ELF-1 (cell line): ENCODE measurements around the gene TMEM109.

Experiments
- DNase-seq: peaks from one replicate; pipeline ENCODE4 v3.0.0-alpha.2; 2016; ENCODE audit warnings: low read depth, low spot score

Gene TMEM109

DNA sequence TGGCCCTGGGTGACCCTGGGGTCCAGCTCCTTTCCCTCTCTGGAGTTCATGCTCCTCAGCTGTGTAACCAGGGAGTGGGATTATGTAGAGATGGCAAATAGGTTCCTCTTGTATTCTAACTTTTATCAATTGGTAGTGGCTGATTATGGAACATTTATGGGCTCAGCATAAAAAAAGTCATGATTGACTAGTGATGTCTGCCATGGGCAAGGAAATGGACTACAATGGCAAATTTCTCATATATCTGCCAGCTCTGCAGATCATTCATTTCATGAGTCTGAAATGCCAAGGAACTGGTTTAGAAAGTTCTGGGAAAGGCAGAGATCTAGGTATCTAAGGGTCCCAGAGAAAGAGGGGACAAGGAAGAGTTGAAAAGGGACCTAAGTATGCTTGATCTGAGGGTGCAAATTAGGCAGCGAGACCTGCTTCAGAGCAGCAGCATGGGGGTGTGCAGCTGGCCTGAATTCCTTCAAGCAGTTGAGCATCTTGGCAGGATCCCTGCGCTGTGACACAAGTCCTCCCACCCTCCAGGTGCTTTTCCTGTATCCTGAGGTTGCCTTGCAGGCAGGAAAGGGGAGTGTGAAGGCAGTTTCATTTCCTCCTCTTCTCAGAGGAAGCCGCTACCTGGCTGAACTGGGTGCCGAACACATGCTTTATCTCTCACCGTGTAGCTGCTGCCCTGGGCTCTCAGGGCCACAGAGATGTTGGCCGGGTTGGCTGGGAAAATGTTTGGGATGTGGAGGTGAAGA lies 27.6 kb downstream of the TMEM109 start:
- peak; percentile 21 for DNase-seq

DNA sequence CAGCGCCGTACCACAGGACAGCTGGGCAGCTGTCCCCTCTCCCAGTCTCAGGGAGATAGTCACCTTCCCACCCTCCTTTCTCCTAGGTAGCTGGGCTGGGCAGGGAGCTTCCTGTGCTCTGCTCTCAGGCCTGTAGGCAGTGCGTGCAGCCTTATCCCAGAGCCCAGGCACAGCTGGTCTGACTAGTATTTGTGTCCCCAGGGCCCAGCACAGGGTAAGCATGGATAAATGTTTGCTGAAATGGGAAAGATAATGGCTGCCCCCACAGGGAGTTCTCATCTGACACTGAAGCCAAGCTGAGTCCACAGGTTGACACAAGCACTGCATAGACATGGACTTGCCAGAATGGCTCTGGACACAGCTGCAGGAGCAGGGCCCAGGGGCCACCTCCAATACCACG lies 28.3 kb downstream of the TMEM109 start:
- peak; percentile 75 for DNase-seq

DNA sequence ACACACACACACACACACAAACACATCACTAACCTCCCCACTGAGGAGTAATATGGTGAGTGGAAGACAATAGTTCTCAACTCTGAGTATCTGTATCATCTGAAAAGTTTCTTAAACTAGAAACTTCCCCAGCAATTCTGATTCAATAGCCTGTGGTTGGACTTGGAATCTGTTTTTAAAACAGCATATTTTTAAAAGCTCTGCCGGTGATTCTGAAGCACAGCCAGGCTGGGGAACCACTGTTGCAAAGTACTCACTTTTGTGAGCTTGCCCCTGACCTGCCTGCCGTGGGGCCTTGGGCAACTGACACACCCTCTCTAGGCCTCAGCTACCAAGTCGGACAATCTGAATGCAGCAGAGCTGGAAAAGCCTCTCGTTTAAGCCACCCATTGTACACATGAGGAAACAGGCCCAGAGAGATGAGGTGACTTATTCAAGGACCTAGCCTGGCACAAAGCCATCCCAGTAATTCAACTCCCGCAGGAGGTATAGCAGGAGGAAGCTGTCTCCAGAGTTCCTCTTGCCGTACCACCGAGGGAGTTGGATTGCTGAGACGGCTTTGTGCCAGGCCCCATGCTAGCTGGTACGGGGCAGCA lies 29.1 kb downstream of the TMEM109 start:
- peak; percentile 31 for DNase-seq

DNA sequence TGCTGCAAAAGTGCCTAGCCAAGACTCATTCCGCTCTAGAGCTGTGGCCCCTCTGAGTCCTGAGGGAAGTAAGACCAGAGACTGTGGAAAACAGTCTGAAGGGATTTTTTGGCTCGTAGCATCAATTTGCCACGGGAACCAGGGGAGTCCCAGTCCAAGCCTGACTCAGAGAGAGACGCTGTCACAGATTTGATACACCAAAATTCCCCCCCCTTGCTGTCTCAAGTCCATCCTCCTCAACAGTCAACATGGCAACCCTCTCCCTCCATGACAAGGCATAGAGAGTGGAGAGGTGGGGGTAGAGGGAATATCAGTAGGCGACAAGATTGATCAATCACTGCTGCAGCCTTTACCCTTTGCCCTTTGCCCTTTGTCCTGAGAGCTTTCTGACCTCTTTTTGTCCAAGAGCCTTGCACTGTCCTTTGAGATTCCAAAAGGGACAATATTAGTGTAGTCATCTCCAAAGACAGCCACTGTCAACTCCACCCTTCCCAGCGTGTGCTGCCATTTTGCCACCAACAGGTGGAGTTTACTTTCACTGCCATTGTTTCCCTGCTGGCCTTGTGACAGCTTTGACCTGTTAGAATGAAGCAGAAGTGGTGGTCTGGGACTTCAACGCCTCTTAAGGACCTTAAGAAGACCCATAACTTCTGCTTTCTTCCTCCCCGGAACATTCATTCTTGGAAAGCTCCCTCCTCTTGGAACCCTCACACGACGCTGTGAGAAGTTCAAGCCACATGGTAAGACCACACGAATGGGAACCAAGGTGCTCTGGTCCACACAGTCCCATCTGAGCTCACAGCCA lies 30.7 kb downstream of the TMEM109 start:
- peak; percentile 24 for DNase-seq

DNA sequence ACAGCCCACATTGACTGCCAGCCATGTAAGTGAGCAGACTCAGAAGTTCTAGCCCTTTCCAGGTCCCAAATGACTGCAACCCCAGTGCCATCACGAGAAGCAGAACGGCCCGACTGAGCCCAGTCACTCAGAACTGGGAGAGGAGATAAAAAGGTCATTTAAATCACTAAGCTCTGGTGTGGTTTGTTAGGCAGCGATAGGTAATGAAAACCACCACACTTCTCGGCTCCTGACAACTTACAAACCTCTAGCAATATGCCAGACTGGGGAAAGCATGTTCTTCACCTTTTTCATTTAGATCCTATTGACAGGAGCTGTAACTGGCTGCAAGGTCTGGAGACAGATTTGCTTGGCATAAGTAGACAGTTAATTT lies 31.3 kb downstream of the TMEM109 start:
- DNase-seq = no peak

DNA sequence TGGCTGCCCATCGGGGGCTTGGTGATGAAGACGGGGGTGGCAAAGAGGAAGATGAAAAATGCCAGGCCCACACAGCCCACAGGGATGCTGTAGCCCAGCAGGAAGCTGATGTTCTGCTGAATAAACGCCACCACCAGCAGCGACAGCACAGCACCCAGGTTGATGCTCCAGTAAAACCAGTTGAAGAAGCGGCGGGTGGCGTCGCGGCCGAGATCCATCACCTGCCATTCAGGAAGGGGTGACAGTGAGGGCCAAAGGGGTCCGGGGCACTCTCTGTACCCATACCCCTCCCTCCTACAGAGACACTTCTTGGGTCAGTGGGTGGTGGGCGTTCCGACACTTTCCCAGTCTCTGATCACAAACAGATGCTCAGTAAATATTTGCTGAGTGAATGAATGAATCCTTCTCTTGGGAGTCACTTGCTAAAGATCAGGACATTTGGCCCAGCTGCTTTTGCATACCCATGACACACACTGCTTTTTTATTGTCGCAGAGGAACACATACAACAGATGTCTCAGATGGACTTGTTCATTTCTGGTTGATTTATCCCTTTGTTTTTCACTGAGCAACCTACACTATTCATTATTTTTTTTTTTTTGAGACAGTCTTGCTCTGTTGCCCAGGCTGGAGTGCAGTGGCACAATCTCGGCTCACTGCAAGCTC lies 32.8 kb downstream of the TMEM109 start:
- no peak for DNase-seq

DNA sequence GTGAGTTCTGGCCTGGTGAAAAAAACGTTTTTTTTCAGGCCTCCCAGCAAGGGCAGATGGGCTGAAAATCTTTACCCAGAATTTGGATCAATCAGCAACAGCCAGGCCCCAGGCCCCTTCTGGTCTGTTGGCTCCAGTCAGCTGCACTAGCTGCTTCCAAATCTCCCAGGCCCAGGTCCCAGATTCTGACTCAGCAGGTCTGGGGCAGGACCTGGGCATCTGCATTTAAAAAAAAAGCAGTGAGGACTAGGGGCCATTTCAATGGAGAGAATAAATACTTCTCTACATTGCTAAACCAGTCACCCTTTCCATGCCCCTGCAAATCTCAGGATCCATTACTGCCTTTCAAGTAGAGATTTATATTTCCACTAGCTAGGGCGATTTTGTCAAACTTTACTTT lies 33.7 kb downstream of the TMEM109 start:
- DNase-seq = no peak

DNA sequence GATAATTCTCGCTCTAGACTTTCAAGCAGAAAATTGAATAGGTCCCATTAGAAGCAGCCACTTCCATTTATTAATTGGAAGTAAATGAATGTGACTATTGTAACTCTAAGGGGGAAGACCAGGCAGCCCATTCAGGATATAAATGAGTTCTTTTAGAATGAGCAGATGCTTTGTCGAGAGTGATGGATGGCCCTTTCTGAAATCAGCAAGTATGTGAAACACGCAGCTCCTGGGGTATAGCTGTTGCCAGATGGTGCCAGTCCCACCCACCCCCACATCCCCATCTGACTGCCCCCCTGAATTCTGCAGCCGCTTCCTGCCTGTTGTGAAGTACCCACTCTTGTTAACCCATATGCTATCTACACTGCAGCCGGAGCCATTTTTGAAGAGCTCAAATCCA lies 34.3 kb downstream of the TMEM109 start:
- DNase-seq = no peak

DNA sequence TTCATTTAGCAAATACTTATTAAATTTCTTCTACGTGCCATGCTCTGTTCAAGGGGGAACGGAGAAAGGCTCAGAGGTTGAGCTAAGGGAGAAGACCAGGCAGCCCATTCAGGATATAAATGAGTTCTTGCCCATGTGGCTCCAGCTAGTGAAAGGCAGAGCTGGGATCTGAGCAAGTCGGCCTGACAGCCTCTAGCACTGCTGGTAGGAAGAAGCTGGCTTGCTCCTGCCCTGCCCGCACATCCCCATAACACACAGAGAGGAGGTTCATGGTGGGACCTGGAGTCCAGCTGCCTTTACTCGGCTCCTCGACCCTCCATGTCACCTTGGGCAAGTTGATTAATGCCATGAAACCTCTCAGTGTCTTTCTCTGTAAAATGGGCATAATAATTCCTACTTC lies 36.1 kb downstream of the TMEM109 start:
- peak; percentile 20 for DNase-seq

DNA sequence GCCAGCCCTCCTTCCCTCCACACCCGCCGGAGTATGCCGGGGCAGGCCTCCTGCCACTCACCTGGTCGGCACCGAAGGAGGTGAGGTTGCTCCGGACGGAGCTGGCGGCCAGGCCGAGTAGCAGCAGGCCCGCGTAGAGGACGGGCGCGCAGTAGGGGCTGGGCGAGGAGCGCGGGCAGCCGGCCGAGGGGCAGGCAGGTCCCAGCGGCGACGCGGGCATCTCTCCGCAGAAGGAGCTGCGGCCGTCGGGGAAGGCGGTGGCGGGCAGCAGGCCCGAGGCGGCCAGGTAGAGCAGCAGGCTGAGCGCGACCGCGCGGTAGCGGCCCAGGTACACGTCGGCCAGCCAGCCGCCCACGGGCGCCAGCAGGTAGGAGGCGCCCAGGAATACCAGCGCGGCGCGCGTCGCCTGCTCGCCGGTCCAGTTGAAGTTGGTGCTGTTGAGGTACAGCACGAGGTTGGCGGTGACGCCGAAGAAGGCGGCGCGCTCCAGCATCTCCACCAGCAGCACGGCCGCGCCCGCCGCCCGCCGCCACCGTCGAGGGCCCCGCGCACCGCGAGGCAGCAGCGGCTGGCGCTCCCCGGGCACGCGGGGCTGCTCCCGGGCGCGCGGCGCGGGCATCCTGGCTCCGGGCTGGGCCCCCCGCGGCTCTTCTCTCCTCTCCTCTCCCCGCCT lies 37.1 kb downstream of the TMEM109 start:
- peak; percentile 43 for DNase-seq

DNA sequence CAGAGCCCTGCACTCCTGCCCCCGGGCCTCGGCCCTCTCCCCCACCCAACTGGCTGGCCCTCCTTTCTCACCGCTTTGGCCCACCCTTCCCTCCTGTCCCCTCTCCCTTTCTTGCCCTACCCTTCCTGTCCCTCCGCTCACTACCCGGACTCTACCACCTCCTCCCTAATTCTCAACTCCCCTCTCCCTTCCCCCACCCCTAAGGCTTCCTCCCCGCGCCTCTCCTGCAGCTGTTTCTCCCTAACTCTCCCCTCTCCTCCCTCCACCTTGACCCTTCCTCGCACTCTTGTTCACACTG lies 37.6 kb downstream of the TMEM109 start:
- DNase-seq = no peak

DNA sequence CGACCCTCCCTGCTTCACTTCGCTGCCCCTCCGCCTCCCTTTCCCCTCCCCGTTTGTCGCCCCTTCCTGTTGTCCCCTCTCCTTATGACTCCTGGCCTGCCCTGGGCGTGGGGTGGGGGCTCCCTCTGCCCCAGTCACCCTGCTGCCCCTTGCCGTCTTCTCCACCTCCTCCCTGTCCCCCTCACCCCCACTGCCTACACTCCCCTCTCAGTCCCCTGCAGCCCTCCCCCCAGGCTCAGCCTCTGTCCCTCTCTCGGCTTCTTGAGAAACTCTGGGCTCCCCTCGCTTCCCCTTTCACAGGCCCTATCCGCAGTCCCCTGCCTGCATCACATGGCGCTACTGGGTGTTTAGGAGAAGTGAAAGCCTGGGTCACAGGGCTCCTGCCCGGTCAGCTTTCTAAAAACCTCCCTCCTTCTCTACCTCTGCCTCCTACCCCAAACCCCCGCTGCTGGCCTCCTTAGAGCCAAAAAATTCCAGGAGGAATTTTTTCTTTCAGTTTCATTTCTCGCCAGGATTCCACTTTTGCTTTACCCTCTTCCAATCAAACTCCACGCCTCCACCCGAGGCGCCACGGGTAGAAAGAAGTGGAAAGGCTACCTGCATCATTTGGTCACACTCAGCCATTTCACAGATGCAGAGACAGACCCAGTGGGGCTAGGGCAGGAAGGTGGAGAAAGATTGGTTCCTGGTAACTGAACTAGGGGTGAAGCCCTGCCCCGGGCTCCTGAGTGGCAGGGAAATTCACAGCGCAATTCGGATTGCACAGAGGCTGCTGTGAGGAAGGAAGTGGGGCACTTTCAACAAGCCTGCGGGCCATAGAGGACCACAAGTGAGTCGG lies 38.2 kb downstream of the TMEM109 start, which contains the start of gene SLC15A3:
SLC15A3 (minus strand) TSS at position 273 of the 838 bp plus-strand sequence. CDS start 625 bp downstream, outside the sequence.
- DNase-seq = peak; percentile 18

DNA sequence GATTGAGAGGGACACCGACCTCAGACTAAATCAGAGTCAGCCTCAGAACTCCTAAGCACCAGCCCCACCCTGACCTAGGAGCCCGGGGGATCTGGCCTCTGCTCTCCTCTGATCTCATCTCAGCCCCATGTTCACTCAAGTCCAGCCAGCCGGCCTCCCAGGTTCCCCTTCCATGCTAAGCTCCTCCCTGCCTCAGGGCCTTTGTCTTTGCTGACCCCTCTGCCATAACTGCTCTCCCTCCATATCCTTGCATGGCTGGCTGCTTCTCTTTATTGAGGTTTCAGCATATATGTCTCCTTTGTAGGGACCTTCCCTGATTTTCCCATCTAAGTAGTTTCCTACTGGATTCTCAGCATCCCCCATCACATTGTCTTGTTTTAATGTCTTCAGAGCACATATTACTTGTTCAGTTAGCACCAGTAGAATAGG lies 38.8 kb downstream of the TMEM109 start:
- DNase-seq = peak; percentile 18

DNA sequence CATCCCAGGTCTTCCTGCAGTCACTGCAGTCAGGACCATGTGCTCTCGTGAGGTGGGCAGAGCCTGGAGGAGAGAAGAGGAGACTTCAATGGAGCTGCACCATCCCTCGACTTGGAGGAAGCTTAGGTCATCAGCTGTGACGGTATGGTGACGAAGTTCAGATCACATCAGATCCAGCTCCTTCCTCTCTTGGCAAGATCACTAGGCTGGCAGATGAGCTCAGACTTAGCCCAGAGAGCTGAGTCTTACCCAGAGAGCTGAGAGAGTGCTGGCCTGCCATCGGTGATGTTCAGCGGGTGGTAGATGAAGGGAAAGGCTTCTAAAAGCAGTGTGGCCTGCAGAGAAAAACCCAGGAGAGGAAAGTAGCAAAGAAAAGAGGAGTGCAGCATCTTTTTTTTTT lies 39.8 kb downstream of the TMEM109 start:
- no peak for DNase-seq

DNA sequence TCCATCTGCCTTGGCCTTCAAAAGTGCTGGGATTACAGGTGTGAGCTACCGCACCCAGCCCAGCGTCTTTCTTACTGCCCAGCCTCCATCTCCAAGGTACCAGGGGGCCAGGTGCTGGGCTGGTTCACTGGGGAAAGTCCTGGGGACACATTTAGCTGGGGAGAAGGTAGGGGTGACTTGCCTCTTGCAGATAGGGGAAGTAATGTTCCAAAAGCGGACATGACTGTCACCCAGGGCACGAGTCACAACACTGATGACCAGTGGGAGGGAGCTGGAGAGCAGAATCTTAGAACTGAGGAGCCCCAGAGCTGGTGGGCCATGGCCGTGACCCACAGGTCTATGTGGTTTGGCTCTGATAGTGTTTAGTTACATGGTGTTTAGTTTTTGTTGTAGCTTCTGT lies 40.5 kb downstream of the TMEM109 start:
- no peak for DNase-seq

DNA sequence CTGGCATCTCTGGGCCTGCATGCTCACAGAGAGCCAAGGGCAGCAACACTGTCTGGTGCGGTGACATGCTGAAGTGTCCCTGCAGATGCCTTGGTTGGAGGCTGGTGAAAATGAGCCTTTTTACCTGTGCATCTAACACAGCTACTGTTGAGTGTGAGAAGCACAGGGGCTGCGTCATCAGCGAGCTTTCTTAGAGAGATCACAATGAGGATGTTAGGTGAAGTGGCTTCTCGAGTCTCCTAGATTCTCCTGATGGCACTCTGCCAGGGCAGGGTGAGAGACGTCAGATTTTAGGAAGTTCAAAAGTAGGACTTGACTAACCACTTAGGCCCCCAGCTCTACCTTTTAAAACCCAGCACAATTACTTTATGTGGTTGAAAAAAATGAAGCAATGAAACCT lies 41.6 kb downstream of the TMEM109 start:
- DNase-seq = no peak

DNA sequence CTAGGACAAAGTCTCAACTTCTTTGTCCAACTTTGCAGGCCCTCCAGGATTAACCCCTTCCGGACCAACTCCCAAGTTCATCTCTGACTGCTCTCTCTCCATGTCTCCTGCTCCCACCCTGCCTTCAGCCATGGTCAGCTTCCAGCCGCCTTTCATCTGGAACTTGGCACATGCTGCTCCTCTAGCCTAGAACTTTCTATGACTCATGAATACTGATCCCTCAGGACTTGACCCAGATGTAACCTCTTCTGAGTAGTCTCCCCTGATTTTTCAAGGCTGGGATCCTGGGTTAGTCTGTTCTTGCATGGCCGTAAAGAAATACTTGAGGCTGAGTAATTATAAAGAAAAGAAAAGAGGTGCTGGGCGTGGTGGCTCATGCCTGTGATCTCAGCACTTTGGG lies 43.2 kb downstream of the TMEM109 start:
- DNase-seq = no peak

DNA sequence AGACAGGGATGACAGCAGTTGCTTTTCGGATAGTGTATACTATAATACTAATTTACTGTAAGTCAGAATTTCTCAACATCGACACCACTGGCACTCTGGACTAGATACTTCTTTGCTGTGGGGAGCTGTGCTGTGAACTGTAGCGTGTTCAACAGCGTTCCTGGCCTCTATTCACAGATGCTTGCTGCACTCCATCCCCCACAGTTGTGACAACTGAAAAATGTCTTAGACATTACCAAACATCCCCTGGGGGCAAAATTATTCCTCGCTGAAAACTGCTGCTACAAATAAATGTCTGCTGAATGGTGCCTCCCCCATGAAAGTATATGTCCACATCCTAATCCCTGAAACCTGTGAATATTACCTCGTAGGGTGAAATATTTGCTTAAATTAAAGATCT lies 45.5 kb downstream of the TMEM109 start:
- no peak for DNase-seq

DNA sequence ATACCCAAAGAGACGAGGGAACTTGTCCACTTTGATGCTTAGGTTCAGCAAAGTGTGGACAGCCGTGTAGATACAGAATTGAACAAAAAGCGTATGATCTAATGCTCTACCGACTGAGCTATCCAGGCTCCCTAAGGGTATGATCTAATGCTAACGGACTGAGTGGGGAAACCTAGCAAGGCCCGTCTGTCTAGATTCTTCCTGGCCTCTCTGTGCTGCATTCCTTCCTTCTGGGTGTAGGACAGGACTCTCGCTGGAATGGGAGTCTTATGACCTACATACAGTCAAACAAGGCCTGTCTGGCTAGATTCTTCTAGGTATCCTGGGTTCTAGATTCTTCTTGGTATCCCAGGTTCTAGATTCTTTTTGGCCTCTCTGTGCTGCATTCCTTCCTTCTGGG lies 46.4 kb downstream of the TMEM109 start:
- DNase-seq = peak; percentile 62

DNA sequence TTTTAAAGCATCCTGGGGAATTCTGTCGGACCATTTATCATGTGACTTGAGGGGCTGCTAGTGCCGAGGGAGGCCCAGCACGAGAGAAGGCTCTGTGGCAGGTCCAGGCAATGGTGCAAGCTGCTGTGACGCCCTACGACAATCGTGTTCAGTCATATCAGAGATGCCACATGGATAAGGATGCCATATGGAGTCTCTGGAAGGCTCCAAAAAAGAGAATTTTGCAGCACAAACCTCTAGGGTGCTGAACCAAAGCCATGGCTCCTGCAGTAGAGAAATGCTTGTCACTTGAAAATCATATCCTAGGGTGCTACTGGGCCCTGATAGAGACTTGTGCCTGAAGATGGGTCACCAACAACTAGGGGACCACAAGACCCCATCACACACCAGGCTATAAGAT lies 50.8 kb downstream of the TMEM109 start:
- no peak for DNase-seq

DNA sequence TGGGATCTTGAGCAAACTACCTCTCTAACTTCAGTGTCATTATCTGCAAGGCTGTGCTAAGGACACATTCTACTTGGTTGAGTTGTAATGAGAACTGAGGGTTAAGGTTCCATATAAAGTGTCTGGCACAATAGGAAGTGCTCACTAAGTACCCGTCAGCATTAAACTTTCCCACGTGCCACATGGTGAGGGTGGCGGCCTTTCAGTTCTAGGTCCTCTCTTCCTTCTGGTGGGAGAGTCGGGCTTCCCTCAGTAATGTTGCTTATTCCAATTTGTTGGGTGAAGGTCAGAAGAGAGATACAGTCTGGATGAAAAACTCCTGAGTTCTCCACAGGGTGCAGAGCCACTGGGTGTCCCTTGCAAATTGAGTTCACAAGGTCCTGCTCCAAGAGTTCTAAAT lies 52.9 kb downstream of the TMEM109 start:
- no peak for DNase-seq
